Measurements from ENCODE around the gene EGR4.

Gene EGR4

GRCh38 chr2:73244580-73244979, 48.8 kb downstream of the EGR4 start:
- no peak for DNase-seq

DNA sequence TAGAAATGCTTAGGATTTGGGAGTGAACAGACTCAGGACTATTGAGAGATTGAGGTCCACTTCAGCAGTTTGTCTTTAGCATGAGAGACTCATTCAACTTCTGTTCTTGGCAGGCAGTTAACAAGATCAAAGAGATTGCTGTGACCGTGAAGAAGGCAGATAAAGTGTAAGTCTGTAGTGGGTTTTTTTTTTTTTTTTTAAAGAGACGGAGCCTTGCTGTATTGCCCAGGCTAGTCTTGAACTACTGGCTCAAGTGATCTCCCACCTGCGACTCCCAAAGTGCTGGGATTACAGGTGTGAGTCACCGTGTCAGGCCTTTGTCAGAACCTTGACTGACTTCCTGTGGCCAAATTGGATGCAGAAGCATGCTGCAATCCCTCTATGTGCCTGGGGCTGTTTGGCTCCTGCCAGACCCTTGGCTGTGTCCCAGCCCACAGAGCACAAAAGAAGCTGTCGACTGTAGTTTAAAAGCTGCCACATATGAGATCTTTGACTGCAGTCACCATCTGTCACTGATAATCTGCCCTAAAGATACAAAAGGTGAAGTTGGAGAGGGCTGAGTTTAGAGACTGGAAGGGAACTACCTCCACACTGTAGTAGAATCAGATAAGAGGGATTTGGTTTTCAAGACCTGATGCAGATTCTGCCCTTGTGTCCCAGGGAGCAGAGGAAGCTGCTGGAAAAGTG, 49.3 kb downstream of the EGR4 start:
- DNase-seq = no peak
